PC-9 (cell line): Measurements from ENCODE around the gene LMBRD1.

ENCODE experiments used
- EZH2 ChIP-seq: fragments of 200-600 bp; sonication (generic); IDR thresholded peaks from 2 replicates; pipeline ENCODE4 v1.8.0; 2017; ENCODE audit warnings: antibody characterized with exemption, low read depth
- TF ChIP-seq, protein P1 (sequence below): fragments of 200-600 bp; sonication (generic); conservative IDR thresholded peaks from 2 replicates; pipeline ENCODE4 v1.6.1; 2017; ENCODE audit warnings: mixed run types, antibody characterized with exemption, mild to moderate bottlenecking, moderate library complexity

- TF ChIP-seq, protein P1, sequence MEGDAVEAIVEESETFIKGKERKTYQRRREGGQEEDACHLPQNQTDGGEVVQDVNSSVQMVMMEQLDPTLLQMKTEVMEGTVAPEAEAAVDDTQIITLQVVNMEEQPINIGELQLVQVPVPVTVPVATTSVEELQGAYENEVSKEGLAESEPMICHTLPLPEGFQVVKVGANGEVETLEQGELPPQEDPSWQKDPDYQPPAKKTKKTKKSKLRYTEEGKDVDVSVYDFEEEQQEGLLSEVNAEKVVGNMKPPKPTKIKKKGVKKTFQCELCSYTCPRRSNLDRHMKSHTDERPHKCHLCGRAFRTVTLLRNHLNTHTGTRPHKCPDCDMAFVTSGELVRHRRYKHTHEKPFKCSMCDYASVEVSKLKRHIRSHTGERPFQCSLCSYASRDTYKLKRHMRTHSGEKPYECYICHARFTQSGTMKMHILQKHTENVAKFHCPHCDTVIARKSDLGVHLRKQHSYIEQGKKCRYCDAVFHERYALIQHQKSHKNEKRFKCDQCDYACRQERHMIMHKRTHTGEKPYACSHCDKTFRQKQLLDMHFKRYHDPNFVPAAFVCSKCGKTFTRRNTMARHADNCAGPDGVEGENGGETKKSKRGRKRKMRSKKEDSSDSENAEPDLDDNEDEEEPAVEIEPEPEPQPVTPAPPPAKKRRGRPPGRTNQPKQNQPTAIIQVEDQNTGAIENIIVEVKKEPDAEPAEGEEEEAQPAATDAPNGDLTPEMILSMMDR: no peak
- TF ChIP-seq EZH2: no peak
These were observed 105.8 kb downstream of the LMBRD1 start for GRCh38 chr6:69690986-69691385.
